Tibial nerve (tissue), 4 donors: ENCODE data around the gene SETDB1. TPM values are rescaled to one million over a fixed set of nuclear protein-coding genes. Genes with fewer than 3 reads are reported as not detected.

Experiments
- DNase-seq, 2 donors: peaks; one replicate each; pipeline ENCODE4 v3.0.0-alpha.2; 2019; ENCODE audit warnings: low spot score in 2 of 2
- H3K27ac ChIP-seq, 4 donors: fragments of 200-600 bp; sonication (generic) in 3 of 4; one replicate each; pipeline ENCODE4 v1.5.1; 2017 to 2019; ENCODE audit warnings: mild to moderate bottlenecking in 1 of 4
- H3K27me3 ChIP-seq, 2 donors: fragments of 200-600 bp; sonication (generic) in 1 of 2; one replicate each; pipeline versions ENCODE4 v1.5.1 to v1.6.0; 2017 to 2019
- H3K36me3 ChIP-seq, 3 donors: fragments of 200-600 bp; sonication (generic); one replicate each; pipeline ENCODE4 v1.5.1; 2018 to 2019
- H3K4me1 ChIP-seq, 4 donors: fragments of 200-600 bp; sonication (generic) in 3 of 4; one replicate each; pipeline ENCODE4 v1.5.1; 2017 to 2019
- H3K4me3 ChIP-seq, 4 donors: fragments of 200-600 bp; sonication (generic) in 3 of 4; one replicate each; pipeline ENCODE4 v1.5.1; 2017 to 2019; ENCODE audit warnings: mild to moderate bottlenecking in 1 of 4, moderate library complexity in 1 of 4
- H3K9me3 ChIP-seq, 4 donors: fragments of 200-600 bp; sonication (generic) in 3 of 4; one replicate each; pipeline ENCODE4 v1.5.1; 2017 to 2019
- CTCF ChIP-seq, 5 experiments: fragments of 200-600 bp in 3 of 5; fragments of 450-650 bp in 2 of 5; sonication (generic) in 3 of 5; IDR thresholded peaks; one replicate each; pipeline ENCODE4 v1.5.1; 2016 to 2019; ENCODE audit warnings: antibody characterized with exemption in 5 of 5, mild to moderate bottlenecking in 3 of 5, moderate library complexity in 2 of 5
- EP300 ChIP-seq, 2 donors: sonication (generic); formaldehyde crosslinking; IDR thresholded peaks; one replicate each; pipeline ENCODE4 v1.6.1; 2017; ENCODE audit warnings: antibody characterized with exemption in 2 of 2, mild to moderate bottlenecking in 1 of 2
- POLR2A ChIP-seq, 2 donors: fragments of 450-650 bp; IDR thresholded peaks; one replicate each; pipeline ENCODE4 v1.6.1; 2017; ENCODE audit warnings: antibody characterized with exemption in 2 of 2, mild to moderate bottlenecking in 2 of 2, moderate library complexity in 2 of 2
- WGBS, 2 donors: methylation state at CpG; one replicate each; pipeline ENCODE4 v1.1.5; 2018; 5-methylcytosine and 5-hydroxymethylcytosine counted together
- total RNA-seq, 4 donors: library from RNA; depleted of rRNA; stranded (reverse); fragments of >200 nt; gene quantifications; one replicate each; pipeline ENCODE4 v1.1.0, GENCODE V29; 2016

Gene SETDB1
- total RNA-seq, 4 donors from 2014 or later: 30.6 to 42.9 (median 35.3) TPM

DNA sequence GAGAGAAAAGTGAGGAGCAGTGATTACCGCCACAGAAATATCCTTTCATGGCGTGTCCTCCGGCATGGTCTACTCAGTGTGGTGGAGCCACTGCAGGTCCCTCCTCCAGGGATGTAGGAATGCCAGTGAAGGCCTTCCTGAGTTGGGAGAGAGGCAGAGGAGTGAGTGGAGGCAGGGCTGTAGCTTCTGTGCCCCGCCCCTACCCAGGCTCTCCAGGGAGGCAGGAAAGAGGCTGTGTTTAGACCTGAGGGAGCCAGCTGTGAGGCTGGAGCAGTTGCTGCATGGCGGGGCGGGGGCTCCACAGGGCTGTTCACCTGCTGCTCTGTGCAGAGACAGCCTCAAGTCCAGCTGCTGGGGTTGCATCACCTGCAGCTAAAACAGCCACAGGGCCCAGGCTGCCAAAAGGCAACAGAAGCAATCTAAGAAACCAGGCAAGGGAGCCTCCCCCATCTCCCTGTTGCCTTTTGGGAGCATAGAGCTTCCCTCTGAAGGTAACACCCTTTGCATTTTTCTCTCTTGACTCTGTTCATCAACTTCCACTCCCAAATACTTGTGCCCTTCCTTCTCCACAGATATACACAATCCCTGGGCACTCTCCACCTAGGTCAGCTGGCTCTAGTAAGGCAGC lies 55.1 kb downstream of the SETDB1 start:
- Histone ChIP-seq H3K27me3 (no peaks in the 10 kb centered on the region), H3K36me3 (no peaks in the 10 kb centered on the region), H3K27ac (peak overlapping the region in 2 of 4 donors; percentile 32 to 60), H3K4me1 (peaks cover 0 to 63% (median 29%) of the 10 kb centered on the region in 4 donors), H3K4me3 (no peak overlapping the region), H3K9me3 (no peaks in the 10 kb centered on the region)
- TF ChIP-seq CTCF (IDR thresholded peaks at IDR 0.05) (no peak), POLR2A (IDR thresholded peaks at IDR 0.05) (no peak), EP300 (IDR thresholded peaks at IDR 0.05) (no peak)
- 76 to 86% methylated on average over 6 of the region's 6 CpGs for WGBS, 2 donors
- DNase-seq: no peak

GRCh38 chr1:150981805-150982712 lies 55.9 kb downstream of the SETDB1 start, which contains the start of gene ANXA9:
Gene ANXA9, plus strand, starts transcription at chr1:150982292. Its CDS starts 814 bp downstream, at chr1:150983106.
- 59 to 63% methylated on average over 11 to 12 of the region's 12 CpGs for WGBS, 2 donors
- Histone ChIP-seq H3K36me3 (no peaks in the 10 kb centered on the region), H3K27ac (peak within 1 kb of the TSS in 2 of 4 donors; percentile 32 to 60), H3K9me3 (no peaks in the 10 kb centered on the region), H3K4me3 (no peak within 1 kb of the TSS), H3K27me3 (no peaks in the 10 kb centered on the region), H3K4me1 (peaks cover 0 to 55% (median 24%) of the 10 kb centered on the region in 4 donors)
- TF ChIP-seq CTCF (IDR thresholded peaks at IDR 0.05): no peak
- TF ChIP-seq POLR2A (IDR thresholded peaks at IDR 0.05): peak in 1 of 2 donors; percentile 32
- DNase-seq: no peak

DNA sequence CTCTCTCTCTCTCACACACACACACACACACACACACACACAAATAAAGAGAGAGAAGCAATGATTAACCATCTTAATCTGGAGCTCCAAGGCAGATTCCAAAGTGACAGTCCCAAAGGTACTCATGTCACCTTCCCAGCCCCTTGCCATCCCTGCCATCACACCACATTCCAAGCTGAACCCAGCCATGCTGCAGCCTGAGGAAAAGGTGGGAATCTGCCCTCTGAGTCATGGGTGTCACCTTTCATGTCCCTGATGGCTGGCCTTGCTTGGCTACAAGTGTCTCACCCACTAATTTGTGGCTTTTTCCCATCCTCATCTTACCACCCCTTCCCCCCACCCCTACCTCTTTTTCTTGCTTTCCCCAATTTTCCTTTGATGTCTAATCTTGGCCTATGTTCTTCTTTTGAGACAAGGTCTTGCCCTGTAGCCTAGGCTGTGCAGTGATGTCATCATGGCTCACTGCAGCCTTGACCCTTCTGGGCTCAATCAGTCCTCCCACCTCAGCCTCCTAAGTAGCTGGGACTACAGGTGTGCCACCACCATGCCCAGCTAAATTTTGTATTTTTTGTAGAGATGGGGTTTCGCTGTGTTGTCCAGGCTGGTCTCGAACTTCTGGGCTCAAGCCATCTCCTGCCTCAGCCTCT lies 59.1 kb downstream of the SETDB1 start:
- Histone ChIP-seq H3K27me3 (no peaks in the 10 kb centered on the region), H3K36me3 (no peaks in the 10 kb centered on the region), H3K27ac (no peak overlapping the region), H3K4me1 (peaks cover 0 to 23% (median 0%) of the 10 kb centered on the region in 4 donors), H3K4me3 (no peak overlapping the region), H3K9me3 (no peaks in the 10 kb centered on the region)
- DNase-seq: no peak
- 89 to 95% methylated on average over 2 of the region's 2 CpGs for WGBS, 2 donors
- TF ChIP-seq CTCF (IDR thresholded peaks at IDR 0.05) (no peak), EP300 (IDR thresholded peaks at IDR 0.05) (no peak), POLR2A (IDR thresholded peaks at IDR 0.05) (no peak)

GRCh38 chr1:150987924-150988323 lies 61.8 kb downstream of the SETDB1 start:
- Histone ChIP-seq H3K4me1 (peaks cover 0 to 5% (median 1%) of the 10 kb centered on the region in 4 donors), H3K27ac (no peak overlapping the region), H3K36me3 (no peaks in the 10 kb centered on the region), H3K4me3 (no peak overlapping the region), H3K9me3 (no peaks in the 10 kb centered on the region), H3K27me3 (no peaks in the 10 kb centered on the region)
- no peak for DNase-seq
- WGBS, 2 donors: 87 to 91% methylated on average over 7 of the region's 7 CpGs
- no peak for TF ChIP-seq POLR2A (IDR thresholded peaks at IDR 0.05)
- TF ChIP-seq EP300 (IDR thresholded peaks at IDR 0.05): no peak
- no peak for TF ChIP-seq CTCF (IDR thresholded peaks at IDR 0.05)
